Activated CD8-positive, alpha-beta memory T cell treated with anti-CD3 and anti-CD28 coated beads for 48 hours (primary cell): ENCODE measurements around the gene SH2D3C.

ENCODE experiments used
- DNase-seq, 3 experiments: peaks; one replicate each; pipeline ENCODE4 v3.0.0-alpha.2; 2020; ENCODE audit warnings: low read depth in 2 of 3, low spot score in 2 of 3

Gene SH2D3C, protein sequence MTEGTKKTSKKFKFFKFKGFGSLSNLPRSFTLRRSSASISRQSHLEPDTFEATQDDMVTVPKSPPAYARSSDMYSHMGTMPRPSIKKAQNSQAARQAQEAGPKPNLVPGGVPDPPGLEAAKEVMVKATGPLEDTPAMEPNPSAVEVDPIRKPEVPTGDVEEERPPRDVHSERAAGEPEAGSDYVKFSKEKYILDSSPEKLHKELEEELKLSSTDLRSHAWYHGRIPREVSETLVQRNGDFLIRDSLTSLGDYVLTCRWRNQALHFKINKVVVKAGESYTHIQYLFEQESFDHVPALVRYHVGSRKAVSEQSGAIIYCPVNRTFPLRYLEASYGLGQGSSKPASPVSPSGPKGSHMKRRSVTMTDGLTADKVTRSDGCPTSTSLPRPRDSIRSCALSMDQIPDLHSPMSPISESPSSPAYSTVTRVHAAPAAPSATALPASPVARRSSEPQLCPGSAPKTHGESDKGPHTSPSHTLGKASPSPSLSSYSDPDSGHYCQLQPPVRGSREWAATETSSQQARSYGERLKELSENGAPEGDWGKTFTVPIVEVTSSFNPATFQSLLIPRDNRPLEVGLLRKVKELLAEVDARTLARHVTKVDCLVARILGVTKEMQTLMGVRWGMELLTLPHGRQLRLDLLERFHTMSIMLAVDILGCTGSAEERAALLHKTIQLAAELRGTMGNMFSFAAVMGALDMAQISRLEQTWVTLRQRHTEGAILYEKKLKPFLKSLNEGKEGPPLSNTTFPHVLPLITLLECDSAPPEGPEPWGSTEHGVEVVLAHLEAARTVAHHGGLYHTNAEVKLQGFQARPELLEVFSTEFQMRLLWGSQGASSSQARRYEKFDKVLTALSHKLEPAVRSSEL

DNA sequence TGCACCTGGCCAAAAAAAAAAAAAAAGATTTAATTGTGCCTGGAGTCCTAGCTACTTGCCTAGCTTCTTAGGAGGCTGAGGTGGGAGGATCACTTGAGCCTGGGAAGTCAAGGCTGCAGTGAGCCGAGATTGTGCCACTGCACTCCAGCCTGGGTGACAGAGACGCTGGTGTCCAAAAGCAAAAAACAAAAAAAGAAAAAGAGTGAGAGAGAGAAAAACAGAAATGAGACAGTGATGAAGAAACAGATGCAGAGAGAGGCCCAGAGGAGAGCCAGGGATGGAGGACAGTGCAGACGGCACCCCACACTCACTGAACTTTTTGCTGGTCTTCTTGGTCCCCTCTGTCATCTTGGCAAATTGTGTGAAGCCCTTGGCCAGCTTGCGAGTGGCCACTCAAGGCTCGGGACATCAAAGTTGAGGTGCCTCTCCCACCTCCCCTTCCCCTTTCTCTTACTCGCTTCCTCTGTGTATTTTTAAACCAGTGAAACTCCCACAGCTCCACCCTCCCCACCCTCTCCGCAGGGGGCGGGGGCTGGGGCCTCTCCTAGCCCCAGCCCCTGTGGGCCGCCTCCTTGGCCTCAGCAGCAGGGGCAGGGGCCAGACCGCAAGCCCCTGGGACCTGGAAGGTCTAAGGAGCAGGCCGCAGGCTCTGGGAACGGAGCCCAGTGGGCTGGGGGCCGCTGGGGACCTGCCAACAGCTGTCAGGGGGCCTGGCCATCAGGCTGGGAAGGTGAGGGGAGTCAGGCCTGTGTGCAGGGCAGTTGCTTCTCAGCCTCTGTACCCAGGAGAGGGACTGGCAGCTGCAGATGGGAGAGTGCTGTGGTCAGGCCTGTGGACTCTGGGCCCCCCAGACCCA, at the start of gene SH2D3C:
Gene SH2D3C (minus strand): TSS at position 387 of the 856 bp plus-strand sequence. CDS start 39 bp downstream, at position 348.
- DNase-seq = no peak

DNA sequence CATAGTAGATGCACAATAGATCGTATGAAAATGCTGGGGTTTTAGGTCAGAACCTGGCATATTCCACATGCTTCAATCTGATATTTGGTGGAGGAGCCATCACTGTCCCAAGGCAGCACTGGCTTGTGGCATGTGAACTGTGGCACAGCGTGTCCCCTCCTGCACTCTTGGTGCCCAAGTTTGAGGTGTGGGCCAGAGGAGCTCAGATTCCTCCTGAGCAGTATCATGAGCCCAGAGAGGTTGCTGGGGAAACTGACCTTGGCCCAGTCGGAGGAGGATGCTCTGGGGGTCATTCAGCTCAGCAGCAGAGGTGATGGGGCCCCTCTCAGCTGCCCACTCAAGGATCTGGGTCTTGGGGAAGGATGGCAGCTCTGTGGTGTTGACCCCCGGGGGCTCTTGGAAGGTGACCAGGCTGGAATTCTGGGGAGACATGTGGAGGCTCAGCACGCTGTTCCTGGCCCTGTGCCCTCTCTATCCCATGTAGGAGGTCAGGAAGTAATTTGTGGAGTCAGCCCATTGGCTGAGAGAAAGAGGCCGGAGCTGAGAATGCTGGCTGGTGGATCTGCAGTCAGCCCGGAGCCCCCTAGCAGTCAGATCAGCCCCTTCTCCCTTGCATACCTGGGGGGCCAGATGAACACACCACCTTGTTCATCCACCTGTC, 47.9 kb upstream of the SH2D3C start:
- DNase-seq = no peak

DNA sequence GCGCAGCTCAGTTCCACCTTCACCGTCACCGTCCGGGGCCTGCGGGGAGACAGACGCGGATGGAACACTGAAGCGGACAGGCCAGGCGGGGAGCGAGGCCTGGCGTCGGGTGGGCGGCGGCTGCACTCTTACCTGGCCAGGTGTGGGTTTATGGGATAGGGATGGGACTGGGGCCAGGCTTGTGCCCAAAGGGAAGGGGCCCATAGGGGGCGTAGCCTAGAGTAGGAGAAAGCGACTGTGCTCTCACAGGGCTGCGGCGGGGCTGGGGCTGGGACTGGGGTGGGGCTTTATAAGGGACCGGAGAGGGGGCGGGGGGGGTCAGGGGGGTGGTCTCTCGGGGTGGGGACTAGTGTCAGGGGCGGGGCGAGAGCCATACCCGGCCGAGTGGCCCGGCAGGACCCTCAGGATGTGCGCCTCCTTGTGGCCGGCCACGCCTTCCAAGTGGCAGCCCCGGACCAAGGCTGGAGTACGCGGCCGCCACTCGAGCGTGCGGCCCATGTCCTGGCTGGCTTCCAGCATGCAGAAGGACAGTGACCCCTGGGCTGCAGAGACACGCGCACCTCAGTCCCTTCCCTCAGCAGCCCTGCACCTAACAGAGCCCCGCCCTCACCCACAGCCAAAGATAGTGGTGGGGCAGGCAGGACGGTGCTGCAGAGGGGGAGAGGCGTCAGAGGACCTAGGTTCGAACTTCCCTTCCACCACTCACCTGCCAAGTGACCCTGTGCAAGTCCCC, 47.0 kb upstream of the SH2D3C start:
- no peak for DNase-seq

- no peak for DNase-seq
Observed at GRCh38 chr9:127822108-127822507, 43.6 kb upstream of the SH2D3C start.

DNA sequence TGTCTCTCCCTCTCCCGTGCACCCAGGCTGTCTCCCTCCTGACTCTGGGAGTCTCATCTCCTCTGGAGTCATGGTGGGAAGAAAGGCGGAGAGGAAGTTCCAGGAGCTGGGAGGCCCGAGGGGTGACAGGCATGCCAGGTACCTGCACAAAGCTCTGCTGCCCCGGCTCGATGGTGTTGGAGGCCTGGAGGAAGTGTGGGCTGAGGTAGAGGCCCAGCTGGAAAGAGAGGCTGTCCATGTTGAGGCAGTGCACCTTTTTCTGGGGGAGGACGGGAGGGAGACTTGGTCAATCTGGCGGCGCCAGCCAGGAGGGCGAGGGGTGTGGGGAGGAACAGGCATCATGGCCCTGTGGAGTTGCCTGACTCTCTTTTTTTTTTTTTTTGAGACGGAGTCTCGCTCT, 40.1 kb upstream of the SH2D3C start:
- no peak for DNase-seq

- no peak for DNase-seq
Observed at GRCh38 chr9:127817881-127818434, 39.5 kb upstream of the SH2D3C start.

GRCh38 chr9:127816728-127817127, 38.3 kb upstream of the SH2D3C start:
- no peak for DNase-seq

DNA sequence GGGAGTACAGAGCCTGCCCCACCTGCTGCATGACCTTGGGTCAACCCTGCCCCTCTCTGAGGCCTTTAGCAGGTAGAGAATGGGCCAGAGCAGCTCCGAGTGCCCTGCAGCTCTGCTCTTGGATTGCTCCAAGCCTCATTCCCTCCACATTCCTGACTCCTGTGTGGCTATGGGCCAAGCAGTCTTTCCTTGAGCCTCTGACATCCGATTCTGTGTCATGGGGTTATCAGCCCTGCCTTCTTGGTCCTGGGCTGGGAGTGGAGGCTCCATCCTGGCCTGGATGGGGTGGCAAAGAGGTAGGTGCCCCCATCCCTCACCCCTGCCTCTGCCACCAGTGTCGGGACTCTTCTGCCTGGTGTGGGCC, 37.9 kb upstream of the SH2D3C start:
- DNase-seq = no peak

DNA sequence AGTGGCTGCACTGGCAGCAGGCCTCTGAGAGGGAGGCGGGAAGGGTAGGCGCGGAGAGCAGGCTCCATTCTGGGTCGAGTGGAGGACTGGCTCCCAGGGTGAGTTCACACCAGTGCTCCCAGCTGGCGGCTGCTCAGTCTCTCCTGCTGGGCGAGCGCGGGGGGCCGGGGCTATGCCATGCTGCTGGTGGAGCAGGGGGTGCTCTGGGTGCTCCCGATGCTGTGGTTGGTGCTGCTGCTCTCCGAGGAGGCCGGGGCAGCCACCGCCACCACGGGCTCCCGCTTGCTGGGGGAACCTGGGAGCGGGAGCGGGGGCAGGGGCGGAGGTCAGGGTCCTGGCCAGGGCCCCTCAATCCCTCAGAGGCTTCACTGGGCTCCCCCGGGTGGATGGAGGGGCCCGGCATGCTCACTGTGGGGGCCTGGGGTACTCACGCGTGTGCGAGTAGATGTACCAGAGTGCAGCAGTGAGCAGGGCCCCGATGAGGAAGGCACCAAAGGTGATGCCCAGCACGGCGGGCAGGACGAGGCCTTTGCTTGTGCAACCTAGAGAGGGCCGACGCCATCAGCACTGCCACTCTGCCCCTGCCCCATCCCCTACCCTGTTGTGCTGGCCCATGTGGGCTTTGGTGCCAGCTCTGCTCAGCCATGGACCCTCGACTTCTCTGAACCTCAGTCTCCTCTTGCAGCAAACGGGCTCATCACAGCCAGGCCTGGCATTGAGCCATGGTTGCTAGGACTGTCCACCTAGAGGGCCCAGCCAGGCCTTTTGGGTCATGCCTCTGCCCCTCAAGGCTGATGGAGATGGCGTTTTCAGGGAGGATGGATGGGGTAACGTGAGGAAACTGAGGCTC, 37.3 kb upstream of the SH2D3C start:
- DNase-seq = no peak

DNA sequence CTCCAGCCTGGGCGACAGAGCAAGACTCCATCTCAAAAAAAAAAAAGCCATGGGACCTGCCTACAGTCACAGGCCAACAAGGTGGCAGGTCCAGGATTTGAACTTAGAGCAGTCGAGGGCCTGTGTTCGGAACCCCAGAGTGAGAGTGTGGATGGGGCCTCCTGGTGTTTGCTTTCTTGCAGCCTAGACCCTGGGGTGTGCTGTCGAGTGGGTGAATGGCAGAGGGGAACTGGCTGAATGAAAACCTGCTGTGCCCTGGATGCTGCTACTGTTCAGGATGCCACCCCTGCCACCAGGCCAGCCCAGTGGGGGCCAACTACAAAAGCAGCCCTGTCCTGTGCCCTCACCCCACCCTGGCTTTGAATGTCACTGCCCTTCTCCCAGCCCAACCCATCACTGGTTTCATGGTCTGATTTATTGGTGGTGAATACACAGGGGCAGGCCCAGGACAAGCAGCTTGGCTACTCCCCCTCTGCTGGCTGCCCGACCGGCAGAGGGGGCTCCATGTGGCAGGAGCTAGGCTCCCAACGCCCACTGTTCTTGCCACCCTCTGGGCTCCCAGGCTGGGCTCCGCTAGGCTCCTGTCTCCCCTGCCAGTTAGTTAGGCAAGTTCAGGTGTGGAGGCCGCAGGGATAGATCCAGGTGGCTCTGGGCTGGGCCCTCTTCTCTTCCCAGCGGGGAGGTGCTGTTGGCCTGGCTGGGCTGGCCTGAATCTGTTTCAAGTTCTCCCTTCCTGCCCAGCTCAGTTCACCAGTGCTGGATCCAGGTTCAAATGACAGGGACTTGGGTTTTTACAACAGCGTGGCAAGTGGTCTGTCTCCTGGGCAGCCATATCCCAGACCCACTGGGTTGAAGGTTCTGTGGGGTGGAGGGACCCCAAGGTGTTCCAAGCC, 36.4 kb upstream of the SH2D3C start:
- DNase-seq = no peak

DNA sequence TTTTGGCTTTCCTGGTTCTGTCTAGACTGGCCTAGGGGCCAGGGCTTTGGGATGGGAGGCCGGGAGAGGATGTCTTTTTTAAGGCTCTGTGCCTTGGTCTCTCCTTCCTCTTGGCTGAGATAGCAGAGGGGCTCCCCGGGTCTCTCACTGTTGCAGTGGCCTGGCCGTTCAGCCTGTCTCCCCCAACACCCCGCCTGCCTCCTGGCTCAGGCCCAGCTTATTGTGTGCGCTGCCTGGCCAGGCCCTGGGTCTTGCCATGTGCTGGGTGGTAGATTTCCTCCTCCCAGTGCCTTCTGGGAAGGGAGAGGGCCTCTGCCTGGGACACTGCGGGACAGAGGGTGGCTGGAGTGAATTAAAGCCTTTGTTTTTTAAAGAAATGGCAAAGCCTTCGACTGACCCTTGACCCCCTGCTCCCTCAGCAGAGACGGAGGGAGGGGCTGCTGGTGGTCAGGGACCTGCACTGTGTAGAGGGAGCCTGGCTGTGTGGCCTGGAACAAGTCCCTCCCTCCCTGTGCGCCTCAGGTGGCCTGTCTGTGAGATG, 35.3 kb upstream of the SH2D3C start:
- no peak for DNase-seq

- DNase-seq = no peak
Observed at GRCh38 chr9:127812936-127813675, 34.6 kb upstream of the SH2D3C start.

DNA sequence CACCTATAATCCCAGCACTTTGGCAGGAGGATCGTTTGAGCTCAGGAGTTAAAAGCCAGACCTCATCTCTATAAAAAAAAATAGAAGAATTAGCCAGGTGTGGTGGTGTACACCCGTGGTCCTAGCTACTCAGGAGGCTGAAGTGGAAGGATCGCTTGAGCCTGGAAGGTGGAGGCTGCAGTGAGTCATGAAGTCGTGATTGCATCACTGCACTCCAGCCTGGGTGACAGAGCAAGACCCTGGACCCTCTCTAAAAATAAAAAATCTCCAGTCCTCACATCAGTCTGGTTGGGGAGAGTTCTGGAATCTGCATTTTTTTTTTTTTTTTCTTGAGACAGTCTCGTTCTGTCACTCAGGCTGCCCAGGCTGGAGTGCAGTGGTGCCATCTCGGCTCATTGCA, 33.5 kb upstream of the SH2D3C start:
- DNase-seq = no peak

DNA sequence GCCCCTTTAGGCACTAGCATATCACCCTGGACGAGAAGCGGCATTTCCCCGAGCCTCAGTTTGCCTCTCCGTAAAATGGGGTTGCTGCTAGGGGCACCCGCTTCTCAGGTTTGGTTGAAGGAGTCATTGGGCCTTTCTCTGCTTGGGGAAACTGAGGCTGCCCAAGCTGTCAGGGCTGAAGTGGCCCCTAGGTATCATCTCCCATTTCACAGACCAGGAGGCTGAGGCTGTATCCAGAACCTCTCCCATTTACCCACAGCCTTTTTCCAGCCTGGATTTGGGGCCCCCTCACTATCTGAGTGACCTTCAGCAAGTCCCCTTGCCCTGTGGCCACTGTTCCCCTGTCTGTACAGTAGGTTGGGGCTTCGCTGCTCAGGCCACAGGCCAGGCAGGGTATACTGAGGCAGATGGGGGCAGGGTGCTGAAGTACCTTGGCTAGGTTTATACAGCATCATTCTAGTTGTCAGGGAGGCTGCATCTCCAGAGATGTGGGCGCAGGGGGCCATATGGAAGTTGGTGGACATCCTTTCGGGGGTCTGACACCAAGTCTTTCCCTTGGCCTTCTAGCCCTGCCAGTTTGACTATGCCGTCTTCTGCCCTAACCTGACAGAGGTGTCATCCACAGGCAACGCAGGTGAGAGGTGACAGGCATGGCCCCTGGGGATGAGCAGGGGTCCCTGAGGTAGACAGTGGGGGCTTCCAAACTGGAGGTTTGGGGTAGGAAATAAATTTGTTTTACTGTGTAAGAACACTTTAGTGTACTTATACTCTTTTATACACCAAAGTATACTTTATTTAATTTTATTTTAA, 32.1 kb upstream of the SH2D3C start:
- no peak for DNase-seq

- DNase-seq = no peak
Observed at GRCh38 chr9:127809540-127810377, 31.3 kb upstream of the SH2D3C start.
